CD14-positive monocyte (primary cell): ENCODE measurements around the gene GPR39. TPM values are rescaled to one million over a fixed set of nuclear protein-coding genes. Genes with fewer than 3 reads are reported as not detected.
A peak's percentile ranks its signal among the peaks of the same experiment; 100 is the strongest.

Experiments used
- DNase-seq, 3 donors: peaks; one replicate each; pipeline ENCODE4 v3.0.0-alpha.2; 2011 to 2022
- H2AFZ ChIP-seq: 2 replicates; pipeline ENCODE4 v1.6.0; 2012; ENCODE audit warnings: mild to moderate bottlenecking, low read depth, low read length, inconsistent platforms; ENCODE audit not compliant: insufficient read depth, poor library complexity, severe bottlenecking
- H3K27ac ChIP-seq, 2 donors: 1 replicate in 1 of 2; 2 replicates in 1 of 2; pipeline ENCODE4 v1.5.1; 2012 to 2013; ENCODE audit warnings: low read length in 2 of 2, control low read depth in 1 of 2, inconsistent platforms in 1 of 2, low read depth in 1 of 2, mild to moderate bottlenecking in 1 of 2
- H3K27me3 ChIP-seq, 2 donors: one replicate each; pipeline versions ENCODE4 v1.6.0 to v1.6.1; 2011 to 2013; ENCODE audit warnings: low read length in 2 of 2; ENCODE audit not compliant: control insufficient read depth in 2 of 2, insufficient read depth in 2 of 2
- H3K36me3 ChIP-seq, 2 donors: replicated peaks in 1 of 2; 1 replicate in 1 of 2; 2 replicates in 1 of 2; pipeline versions ENCODE4 v1.5.1 to v1.6.1; 2012 to 2013; ENCODE audit warnings: low read length in 2 of 2, control low read depth in 1 of 2, inconsistent platforms in 1 of 2, mild to moderate bottlenecking in 1 of 2; ENCODE audit not compliant: insufficient read depth in 2 of 2, control insufficient read depth in 1 of 2
- H3K4me1 ChIP-seq, 2 donors: 1 replicate in 1 of 2; 2 replicates in 1 of 2; pipeline versions ENCODE4 v1.5.1 to v1.6.1; 2012 to 2013; ENCODE audit warnings: low read length in 2 of 2, control low read depth in 1 of 2, inconsistent platforms in 1 of 2, mild to moderate bottlenecking in 1 of 2, moderate library complexity in 1 of 2; ENCODE audit not compliant: insufficient read depth in 2 of 2, control insufficient read depth in 1 of 2
- H3K4me2 ChIP-seq: replicated peaks from 2 replicates; pipeline ENCODE3; 2012; ENCODE audit warnings: low read length, moderate library complexity, mild to moderate bottlenecking; ENCODE audit not compliant: poor library complexity, severe bottlenecking; ENCODE audit errors: extremely low read depth
- H3K4me3 ChIP-seq, 3 experiments: fragments of 200-600 bp in 1 of 3; sonication (generic) in 1 of 3; replicated peaks in 1 of 3; 1 replicate in 2 of 3; 2 replicates in 1 of 3; pipeline ENCODE4 v1.5.1; 2011 to 2013; ENCODE audit warnings: low read length in 3 of 3, mild to moderate bottlenecking in 3 of 3, control low read depth in 2 of 3, low read depth in 2 of 3, inconsistent platforms in 1 of 3, moderate library complexity in 1 of 3
- H3K79me2 ChIP-seq: 2 replicates; pipeline ENCODE4 v1.6.0; 2012; ENCODE audit warnings: mild to moderate bottlenecking, control low read depth, inconsistent platforms, low read length, moderate library complexity; ENCODE audit not compliant: insufficient read depth
- H3K9ac ChIP-seq: 2 replicates; pipeline ENCODE4 v1.6.0; 2017; ENCODE audit warnings: low read length, mild to moderate bottlenecking; ENCODE audit not compliant: insufficient read depth, poor library complexity, severe bottlenecking
- H3K9me3 ChIP-seq, 2 donors: replicated peaks in 1 of 2; 1 replicate in 1 of 2; 2 replicates in 1 of 2; pipeline versions ENCODE4 v1.5.1 to v1.6.1; 2012 to 2013; ENCODE audit warnings: low read length in 2 of 2, control low read depth in 1 of 2; ENCODE audit not compliant: control insufficient read depth in 1 of 2, insufficient read depth in 1 of 2
- H4K20me1 ChIP-seq: 2 replicates; pipeline ENCODE4 v1.6.0; 2012; ENCODE audit warnings: mild to moderate bottlenecking, low read length, control low read depth, moderate library complexity; ENCODE audit not compliant: insufficient read depth
- H3K27ac Mint-ChIP-seq, 7 donors: one replicate each; pipeline ENCODE4 v1.8.0; 2020; ENCODE audit warnings: mild to moderate bottlenecking in 7 of 7, mixed read lengths in 7 of 7, moderate library complexity in 6 of 7, inconsistent platforms in 2 of 7
- H3K27me3 Mint-ChIP-seq, 3 donors: one replicate each; pipeline ENCODE4 v1.8.0; 2021 to 2022; ENCODE audit warnings: low read depth in 3 of 3, mild to moderate bottlenecking in 3 of 3, mixed read lengths in 3 of 3, moderate library complexity in 3 of 3, inconsistent platforms in 1 of 3
- H3K36me3 Mint-ChIP-seq, 2 donors: one replicate each; pipeline ENCODE4 v1.8.0; 2020; ENCODE audit warnings: mixed read lengths in 2 of 2, inconsistent platforms in 1 of 2, mild to moderate bottlenecking in 1 of 2
- H3K4me1 Mint-ChIP-seq: one replicate; pipeline ENCODE4 v1.8.0; 2020; ENCODE audit warnings: mild to moderate bottlenecking, mixed read lengths
- H3K4me3 Mint-ChIP-seq, 2 donors: one replicate each; pipeline ENCODE4 v1.8.0; 2020; ENCODE audit warnings: mild to moderate bottlenecking in 2 of 2, mixed read lengths in 2 of 2, moderate library complexity in 1 of 2
- H3K9me3 Mint-ChIP-seq, 7 donors: one replicate each; pipeline ENCODE4 v1.8.0; 2020 to 2022; ENCODE audit warnings: mixed read lengths in 7 of 7, mild to moderate bottlenecking in 6 of 7, moderate library complexity in 6 of 7, inconsistent platforms in 2 of 7
- WGBS: methylation state at CpG from one replicate; pipeline ENCODE4 v1.1.5; 2013; ENCODE audit warnings: missing lambda C conversion rate; ENCODE audit not compliant: insufficient coverage; 5-methylcytosine and 5-hydroxymethylcytosine counted together
- intact Hi-C, 2 donors: fragments of 100-400 bp; cut with micrococcal nuclease; formaldehyde crosslinking; loops; one replicate each; pipeline versions ENCODE4 v1.15.0 to v1.15.1; 2023
- polyA plus RNA-seq, 3 donors: library from polyadenylated mRNA; depleted of rRNA in 1 of 3; unstranded in 2 of 3; stranded (reverse) in 1 of 3; fragments of 300-500 nt in 2 of 3; fragments of >200 nt in 1 of 3; fragmentation: Illumina TruSeq in 2 of 3; gene quantifications; 1 replicate in 2 of 3; 2 replicates in 1 of 3; pipeline ENCODE4 v1.2.3, GENCODE V29; 2012 to 2021
- TF ChIP-seq, protein P1 (sequence below): fragments of 200-600 bp; IDR thresholded peaks from one replicate; pipeline ENCODE4 v1.8.0; 2022; ENCODE audit warnings: antibody characterized with exemption, mild to moderate bottlenecking

GPR39 gene
- polyA plus RNA-seq, 3 donors, result 0.12 TPM; not detected in 2

DNA sequence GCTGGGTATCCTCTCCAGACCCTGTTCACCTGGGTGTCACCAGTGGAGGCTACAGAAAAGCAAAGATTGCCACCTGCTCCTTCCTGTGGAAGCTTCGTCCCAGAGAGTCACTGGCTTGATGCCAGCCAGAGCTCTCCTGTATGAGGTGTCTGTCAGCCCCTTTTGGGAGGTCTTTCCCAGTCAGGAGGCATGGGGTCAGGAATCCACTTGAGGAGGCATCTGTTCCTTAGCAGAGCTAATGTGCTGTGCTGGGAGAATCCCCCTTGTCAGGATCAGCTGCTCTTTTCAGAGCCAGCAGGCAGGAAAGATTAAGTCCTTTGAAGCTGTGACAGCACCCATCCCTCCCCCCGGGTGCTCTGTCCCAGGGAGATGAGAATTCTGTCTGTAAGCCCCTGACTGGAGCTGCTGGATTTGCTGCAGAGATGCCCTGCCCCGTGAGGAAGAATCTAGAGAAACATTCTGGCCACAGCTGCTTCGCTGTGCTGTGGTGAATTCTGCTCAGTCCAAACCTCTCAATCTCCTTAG is 121.8 kb downstream of the GPR39 start:
- Histone ChIP-seq H4K20me1 (no peaks in the 10 kb centered on the region), H2AFZ (no peak overlapping the region), H3K36me3 (no peaks in the 10 kb centered on the region), H3K9ac (no peak overlapping the region), H3K27me3 (no peaks in the 10 kb centered on the region), H3K79me2 (no peaks in the 10 kb centered on the region), H3K4me2 (no peak overlapping the region), H3K4me1 (no peaks in the 10 kb centered on the region), H3K4me3 (no peak overlapping the region), H3K9me3 (peaks cover 0 to 3% of the 10 kb centered on the region in 2 donors), H3K27ac (no peak overlapping the region)
- TF ChIP-seq, protein P1, sequence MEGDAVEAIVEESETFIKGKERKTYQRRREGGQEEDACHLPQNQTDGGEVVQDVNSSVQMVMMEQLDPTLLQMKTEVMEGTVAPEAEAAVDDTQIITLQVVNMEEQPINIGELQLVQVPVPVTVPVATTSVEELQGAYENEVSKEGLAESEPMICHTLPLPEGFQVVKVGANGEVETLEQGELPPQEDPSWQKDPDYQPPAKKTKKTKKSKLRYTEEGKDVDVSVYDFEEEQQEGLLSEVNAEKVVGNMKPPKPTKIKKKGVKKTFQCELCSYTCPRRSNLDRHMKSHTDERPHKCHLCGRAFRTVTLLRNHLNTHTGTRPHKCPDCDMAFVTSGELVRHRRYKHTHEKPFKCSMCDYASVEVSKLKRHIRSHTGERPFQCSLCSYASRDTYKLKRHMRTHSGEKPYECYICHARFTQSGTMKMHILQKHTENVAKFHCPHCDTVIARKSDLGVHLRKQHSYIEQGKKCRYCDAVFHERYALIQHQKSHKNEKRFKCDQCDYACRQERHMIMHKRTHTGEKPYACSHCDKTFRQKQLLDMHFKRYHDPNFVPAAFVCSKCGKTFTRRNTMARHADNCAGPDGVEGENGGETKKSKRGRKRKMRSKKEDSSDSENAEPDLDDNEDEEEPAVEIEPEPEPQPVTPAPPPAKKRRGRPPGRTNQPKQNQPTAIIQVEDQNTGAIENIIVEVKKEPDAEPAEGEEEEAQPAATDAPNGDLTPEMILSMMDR, result no peak
- H3K27me3 Mint-ChIP-seq, result peaks cover 0 to 4% (median 2%) of the 10 kb centered on the region in 3 donors
- H3K4me3 Mint-ChIP-seq, result no peak overlapping the region
- DNase-seq, result no peak
- 72% methylated on average over 4 of the region's 4 CpGs for WGBS
- no peaks in the 10 kb centered on the region for H3K36me3 Mint-ChIP-seq
- H3K27ac Mint-ChIP-seq, result no peak overlapping the region
- H3K4me1 Mint-ChIP-seq, result no peaks in the 10 kb centered on the region
- intact Hi-C loops, result no loop called here
- peaks cover 2 to 15% (median 5%) of the 10 kb centered on the region in 7 donors for H3K9me3 Mint-ChIP-seq

DNA sequence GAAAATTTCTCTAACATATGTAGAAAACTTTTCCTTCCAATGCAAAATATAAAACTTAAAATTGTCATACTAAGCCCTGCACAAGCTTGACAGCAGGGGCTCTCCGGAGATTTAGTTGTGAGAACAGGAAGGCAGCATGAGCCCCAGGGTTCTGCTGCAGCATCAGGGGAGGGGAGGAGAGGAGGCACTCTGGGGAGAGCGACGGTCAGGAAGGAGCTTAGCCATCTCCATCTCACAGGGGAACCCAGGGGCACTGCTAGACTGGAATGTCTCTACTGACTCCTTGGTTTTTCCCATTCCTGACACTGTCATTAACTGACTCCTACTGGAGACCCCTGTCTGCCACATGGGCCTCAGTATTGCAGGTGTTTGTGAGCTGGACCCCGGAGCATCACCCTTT is 123.6 kb downstream of the GPR39 start:
- H3K4me2 ChIP-seq, result no peak overlapping the region
- H3K4me3 ChIP-seq, result no peak overlapping the region
- no peaks in the 10 kb centered on the region for H4K20me1 ChIP-seq
- DNase-seq, result no peak
- Mint-ChIP-seq H3K9me3 (peaks cover 4 to 16% (median 11%) of the 10 kb centered on the region in 7 donors), H3K4me1 (no peaks in the 10 kb centered on the region), H3K4me3 (peak overlapping the region in 1 of 2 donors; percentile 7), H3K27ac (no peak overlapping the region), H3K36me3 (no peaks in the 10 kb centered on the region), H3K27me3 (peaks cover 0 to 4% (median 2%) of the 10 kb centered on the region in 3 donors)
- no peaks in the 10 kb centered on the region for H3K27me3 ChIP-seq
- H3K27ac ChIP-seq, result no peak overlapping the region
- peaks cover 3 to 9% of the 10 kb centered on the region in 2 donors for H3K9me3 ChIP-seq
- intact Hi-C loops, result no loop called here
- H3K79me2 ChIP-seq, result no peaks in the 10 kb centered on the region
- H3K9ac ChIP-seq, result no peak overlapping the region
- H3K36me3 ChIP-seq, result no peaks in the 10 kb centered on the region
- TF ChIP-seq, protein P1, result no peak
- H2AFZ ChIP-seq, result no peak overlapping the region
- H3K4me1 ChIP-seq, result no peaks in the 10 kb centered on the region
- WGBS, result no CpG with 5 or more reads among the region's 4 CpGs
